NCI-H1417 treated with DMSO at 0.1 percent for 48 hours (cell line): ENCODE results near the gene IL32.
"Not testable (repeated sequence)": the region's sequence is repeated elsewhere in the genome, so short reads cannot be mapped to it uniquely, and the experiment has no call there.

ENCODE experiments used
- DNase-seq: peaks from one replicate; lab custom pipeline; 2025; lab: John Stamatoyannopoulos, UW

Gene IL32

GRCh38 chr16:3070608-3071111 is 5.2 kb downstream of the IL32 start:
- DNase-seq, result no peak

GRCh38 chr16:3071655-3072054 is 6.2 kb downstream of the IL32 start:
- DNase-seq, result no peak

GRCh38 chr16:3072148-3072547 is 6.7 kb downstream of the IL32 start:
- DNase-seq, result not testable (repeated sequence)

- DNase-seq, result not testable (repeated sequence)
Observed at GRCh38 chr16:3072576-3073263, 7.3 kb downstream of the IL32 start.

- no peak for DNase-seq
Observed at GRCh38 chr16:3073448-3073847, 8.0 kb downstream of the IL32 start.

- DNase-seq, result no peak
Observed at GRCh38 chr16:3074860-3075522, 9.6 kb downstream of the IL32 start.

- no peak for DNase-seq
Observed at GRCh38 chr16:3075523-3075915, 10.1 kb downstream of the IL32 start.

- not testable (repeated sequence) for DNase-seq
Observed at GRCh38 chr16:3075946-3076345, 10.5 kb downstream of the IL32 start.

GRCh38 chr16:3076577-3076976 is 11.1 kb downstream of the IL32 start:
- DNase-seq, result no peak

- DNase-seq, result no peak
Observed at GRCh38 chr16:3080024-3080423, 14.6 kb downstream of the IL32 start.

GRCh38 chr16:3081957-3082356 is 16.5 kb downstream of the IL32 start:
- not testable (repeated sequence) for DNase-seq

- DNase-seq, result not testable (repeated sequence)
Observed at GRCh38 chr16:3083408-3083807, 18.0 kb downstream of the IL32 start.

GRCh38 chr16:3084491-3084890 is 19.1 kb downstream of the IL32 start:
- no peak for DNase-seq

- no peak for DNase-seq
Observed at GRCh38 chr16:3084969-3085670, 19.7 kb downstream of the IL32 start.

GRCh38 chr16:3085868-3086595 is 20.6 kb downstream of the IL32 start:
- no peak for DNase-seq

- no peak for DNase-seq
Observed at GRCh38 chr16:3086596-3087242, 21.3 kb downstream of the IL32 start.

- no peak for DNase-seq
Observed at GRCh38 chr16:3087243-3088235, 22.1 kb downstream of the IL32 start.

- no peak for DNase-seq
Observed at GRCh38 chr16:3088450-3088849, 23.0 kb downstream of the IL32 start.

- no peak for DNase-seq
Observed at GRCh38 chr16:3088925-3089716, 23.7 kb downstream of the IL32 start.
